Activated CD8-positive, alpha-beta T cell treated with anti-CD3 and anti-CD28 coated beads for 36 hours (primary cell): ENCODE data around the gene TJP2. TPM values are rescaled to one million over a fixed set of nuclear protein-coding genes. Genes with fewer than 3 reads are reported as not detected.

Source experiments
- ATAC-seq: fragments of 200-7000 bp; cut with Tn5 transposase; one replicate; pipeline ENCODE4 v1.10.0; 2021; ENCODE audit warnings: mild to moderate bottlenecking, moderate library complexity
- CTCF ChIA-PET: fragments of 350-600 bp; sonication (Branson Sonifier 250); formaldehyde crosslinking; loops from one replicate; lab custom pipeline; 2021; ENCODE audit warnings: antibody characterized with exemption; lab: Charles Lee
- POLR2A ChIA-PET: fragments of 350-600 bp; sonication (Branson Sonifier 250); formaldehyde crosslinking; loops from one replicate; lab custom pipeline; 2021; ENCODE audit warnings: antibody characterized with exemption; lab: Charles Lee
- DNase-seq: peaks from one replicate; pipeline ENCODE4 v3.0.0-alpha.2; 2020
- H3K27ac Mint-ChIP-seq: one replicate; pipeline ENCODE4 v1.8.0; 2021; ENCODE audit warnings: mild to moderate bottlenecking, mixed read lengths
- H3K27me3 Mint-ChIP-seq: one replicate; pipeline ENCODE4 v1.8.0; 2021; ENCODE audit warnings: mixed read lengths
- H3K36me3 Mint-ChIP-seq: one replicate; pipeline ENCODE4 v1.8.0; 2021; ENCODE audit warnings: low read depth, mixed read lengths
- H3K4me1 Mint-ChIP-seq: one replicate; pipeline ENCODE4 v1.8.0; 2021; ENCODE audit warnings: low read depth, mixed read lengths
- H3K4me3 Mint-ChIP-seq: one replicate; pipeline ENCODE4 v1.8.0; 2021; ENCODE audit warnings: mild to moderate bottlenecking, moderate library complexity, mixed read lengths
- H3K9me3 Mint-ChIP-seq: one replicate; pipeline ENCODE4 v1.8.0; 2021; ENCODE audit warnings: mixed read lengths
- CTCF ChIP-seq: fragments of 200-600 bp; IDR thresholded peaks from one replicate; pipeline ENCODE4 v1.8.0; 2022; ENCODE audit warnings: antibody characterized with exemption, mild to moderate bottlenecking
- intact Hi-C: fragments of 100-400 bp; cut with micrococcal nuclease; formaldehyde crosslinking; loops from one replicate; pipeline ENCODE4 v1.10.0; 2022
- total RNA-seq, 2 experiments: library from RNA; stranded (reverse); gene quantifications; one replicate each; pipeline ENCODE4 v1.2.3, GENCODE V29; 2021

Gene TJP2
- total RNA-seq, 2 experiments from 2014 or later: 3.7 to 3.9 TPM

- Mint-ChIP-seq H3K4me1 (peaks cover 28% of the 10 kb centered on the region), H3K27ac (no peak overlapping the region), H3K4me3 (no peak overlapping the region), H3K36me3 (no peaks in the 10 kb centered on the region), H3K27me3 (peaks cover 31% of the 10 kb centered on the region), H3K9me3 (no peaks in the 10 kb centered on the region)
- no peak for DNase-seq
- intact Hi-C loops: no loop called here
- ChIA-PET CTCF (no interaction called here), POLR2A (interaction anchor here (1.2 kb wide), 1 partner anchor 17 kb away, joined by 5 read pairs; no protein-coding TSS in a partner anchor)
- no peak for ATAC-seq
- TF ChIP-seq CTCF: no peak
Observed at GRCh38 chr9:69170231-69170630, 3.8 kb upstream of the TJP2 start.

- POLR2A ChIA-PET: interaction anchor here (1.2 kb wide), 1 partner anchor 17 kb away, joined by 5 read pairs; no protein-coding TSS in a partner anchor
- Mint-ChIP-seq H3K4me3 (no peak overlapping the region), H3K4me1 (peaks cover 37% of the 10 kb centered on the region), H3K27me3 (peaks cover 35% of the 10 kb centered on the region), H3K27ac (no peak overlapping the region), H3K36me3 (no peaks in the 10 kb centered on the region), H3K9me3 (no peaks in the 10 kb centered on the region)
- CTCF ChIA-PET: no interaction called here
- no peak for DNase-seq
- ATAC-seq: no peak
- intact Hi-C loops: no loop called here
- TF ChIP-seq CTCF: no peak
Observed at GRCh38 chr9:69171049-69171448, 3.0 kb upstream of the TJP2 start.

GRCh38 chr9:69171517-69171916 lies 2.6 kb upstream of the TJP2 start:
- intact Hi-C loops: no loop called here
- Mint-ChIP-seq H3K4me1 (peaks cover 41% of the 10 kb centered on the region), H3K36me3 (no peaks in the 10 kb centered on the region), H3K27me3 (peaks cover 40% of the 10 kb centered on the region), H3K9me3 (no peaks in the 10 kb centered on the region), H3K27ac (no peak overlapping the region), H3K4me3 (no peak overlapping the region)
- no peak for TF ChIP-seq CTCF
- ATAC-seq (no peak), DNase-seq (no peak)
- ChIA-PET CTCF (no interaction called here), POLR2A (interaction anchor here (0.8 kb wide), 1 partner anchor 103 kb away, joined by 3 read pairs; no protein-coding TSS in a partner anchor)

- CTCF ChIA-PET: no interaction called here
- Mint-ChIP-seq H3K9me3 (no peaks in the 10 kb centered on the region), H3K4me3 (peak overlapping the region; percentile 67), H3K4me1 (peaks cover 41% of the 10 kb centered on the region), H3K27me3 (peaks cover 41% of the 10 kb centered on the region), H3K27ac (no peak overlapping the region), H3K36me3 (no peaks in the 10 kb centered on the region)
- intact Hi-C loops: no loop called here
- ATAC-seq (no peak), DNase-seq (no peak)
- POLR2A ChIA-PET: no interaction called here
- TF ChIP-seq CTCF: no peak
Observed at GRCh38 chr9:69172895-69173294, 1.2 kb upstream of the TJP2 start.

- ChIA-PET POLR2A (no interaction called here), CTCF (no interaction called here)
- H3K27me3 Mint-ChIP-seq: peaks cover 41% of the 10 kb centered on the region
- ATAC-seq: no peak
- no peak for TF ChIP-seq CTCF
- H3K4me1 Mint-ChIP-seq: peaks cover 37% of the 10 kb centered on the region
- no peaks in the 10 kb centered on the region for H3K36me3 Mint-ChIP-seq
- no peak for DNase-seq
- intact Hi-C loops: no loop called here
- peak overlapping the region; percentile 67 for H3K4me3 Mint-ChIP-seq
- H3K9me3 Mint-ChIP-seq: no peaks in the 10 kb centered on the region
- no peak overlapping the region for H3K27ac Mint-ChIP-seq
Observed at GRCh38 chr9:69173497-69173890, 583 bp upstream of the TJP2 start.
